Measurements from ENCODE around the gene DPPA3.

DNA sequence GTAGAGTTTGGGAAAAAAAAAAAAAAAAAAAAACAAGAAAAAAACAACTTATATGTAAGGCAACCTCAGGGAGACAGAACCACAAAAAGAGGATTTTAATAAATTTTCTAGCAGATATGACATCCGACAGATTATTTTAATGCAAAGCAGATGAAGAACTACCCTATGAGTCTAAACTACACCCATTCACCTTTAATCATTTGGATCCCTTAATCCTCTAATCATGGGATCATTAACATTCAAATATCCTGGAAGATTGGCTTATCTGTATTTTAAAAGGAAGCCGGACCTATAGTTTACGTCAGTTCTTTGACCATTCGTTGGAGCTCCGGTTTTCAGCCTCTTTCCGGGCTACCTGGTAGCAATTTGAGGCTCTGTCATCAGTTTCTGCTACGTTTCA is at the start of gene DPPA3:
- TF ChIP-seq CTCF (IDR thresholded peaks at IDR 0.05; ENCODE audit: low read depth, low read length, poor library complexity, severe bottlenecking), result no peak
- TF ChIP-seq EZH2phosphoT487 (IDR thresholded peaks at IDR 0.05; ENCODE audit: borderline replicate concordance, low read length), result no peak
